T-cell (primary cell): ENCODE measurements around the gene SINHCAF. TPM values are rescaled to one million over a fixed set of nuclear protein-coding genes. Genes with fewer than 3 reads are reported as not detected.

Experiments used
- ATAC-seq, 4 experiments: fragments of 200-7000 bp in 3 of 4; fragments of 150-1000 bp in 1 of 4; cut with Tn5 transposase; replicated peaks in 1 of 4; 1 replicate in 3 of 4; 2 replicates in 1 of 4; pipeline ENCODE4 v1.10.0; 2021; ENCODE audit warnings: moderate library complexity in 3 of 4, mild to moderate bottlenecking in 2 of 4, moderate number of reproducible peaks in 1 of 4
- CTCF ChIA-PET, 2 donors: fragments of 300-600 bp; sonication (Branson Sonifier 250); formaldehyde crosslinking; loops; one replicate each; lab custom pipeline; 2022; ENCODE audit warnings: antibody characterized with exemption in 2 of 2; lab: Charles Lee
- POLR2A ChIA-PET, 2 donors: fragments of 300-600 bp; sonication (Branson Sonifier 250); formaldehyde crosslinking; loops; one replicate each; lab custom pipeline; 2022; ENCODE audit warnings: antibody characterized with exemption in 2 of 2; lab: Charles Lee
- DNase-seq, 35 experiments: peaks; one replicate each; pipeline versions ENCODE4 v3.0.0 to v3.0.0-alpha.2; 2013 to 2023
- H3K27ac ChIP-seq: one replicate; pipeline ENCODE4 v1.5.1; 2013; ENCODE audit warnings: low read length
- H3K27me3 ChIP-seq, 2 experiments: replicated peaks in 1 of 2; 1 replicate in 1 of 2; 2 replicates in 1 of 2; pipeline versions ENCODE4 v1.6.1 to v1.7.0; 2013; ENCODE audit warnings: low read length in 1 of 2, mixed read lengths in 1 of 2; ENCODE audit not compliant: control insufficient read depth in 2 of 2, insufficient read depth in 2 of 2; ENCODE audit errors: extremely low read depth in 1 of 2
- H3K36me3 ChIP-seq, 2 donors: 1 replicate in 1 of 2; 2 replicates in 1 of 2; pipeline versions ENCODE4 v1.6.1 to v1.7.0; 2013; ENCODE audit warnings: low read length in 1 of 2; ENCODE audit not compliant: control insufficient read depth in 2 of 2, insufficient read depth in 1 of 2; ENCODE audit errors: extremely low read depth in 1 of 2
- H3K4me1 ChIP-seq, 2 experiments: 1 replicate in 1 of 2; 2 replicates in 1 of 2; pipeline versions ENCODE4 v1.6.1 to v1.7.0; 2013; ENCODE audit warnings: low read length in 2 of 2, mixed read lengths in 1 of 2; ENCODE audit not compliant: insufficient read depth in 2 of 2, control insufficient read depth in 1 of 2; ENCODE audit errors: extremely low read depth in 1 of 2
- H3K4me3 ChIP-seq, 2 donors: 1 replicate in 1 of 2; 2 replicates in 1 of 2; pipeline versions ENCODE4 v1.5.1 to v1.7.0; 2013; ENCODE audit warnings: mild to moderate bottlenecking in 2 of 2, low read length in 1 of 2, moderate library complexity in 1 of 2; ENCODE audit not compliant: control insufficient read depth in 1 of 2; ENCODE audit errors: extremely low read depth in 1 of 2
- H3K9me3 ChIP-seq: 2 replicates; pipeline ENCODE4 v1.7.0; 2013
- H3K27ac Mint-ChIP-seq, 2 donors: one replicate each; pipeline ENCODE4 v1.8.0; 2020 to 2021; ENCODE audit warnings: mild to moderate bottlenecking in 2 of 2, mixed read lengths in 2 of 2
- H3K27me3 Mint-ChIP-seq, 2 donors: one replicate each; pipeline ENCODE4 v1.8.0; 2021 to 2022; ENCODE audit warnings: mixed read lengths in 2 of 2
- H3K36me3 Mint-ChIP-seq: one replicate; pipeline ENCODE4 v1.8.0; 2021; ENCODE audit warnings: mixed read lengths
- H3K4me1 Mint-ChIP-seq, 3 donors: one replicate each; pipeline ENCODE4 v1.8.0; 2020 to 2022; ENCODE audit warnings: mixed read lengths in 3 of 3, mild to moderate bottlenecking in 1 of 3
- H3K4me3 Mint-ChIP-seq, 3 donors: one replicate each; pipeline ENCODE4 v1.8.0; 2020 to 2022; ENCODE audit warnings: mild to moderate bottlenecking in 3 of 3, mixed read lengths in 3 of 3, moderate library complexity in 3 of 3
- H3K9me3 Mint-ChIP-seq, 3 donors: one replicate each; pipeline ENCODE4 v1.8.0; 2020 to 2022; ENCODE audit warnings: mixed read lengths in 3 of 3
- WGBS: methylation state at CpG from one replicate; pipeline ENCODE4 v1.1.5; 2013; ENCODE audit warnings: missing lambda C conversion rate; ENCODE audit not compliant: insufficient coverage; 5-methylcytosine and 5-hydroxymethylcytosine counted together
- total RNA-seq, 35 experiments: library from RNA in 6 of 35; stranded (reverse) in 6 of 35; fragments of 120-200 nt in 1 of 35; gene quantifications; one replicate each; pipeline versions ENCODE4 v1.2.1 to v1.2.4 and lab custom pipeline; 2013 to 2026

SINHCAF gene
- total RNA-seq, 5 donors from 2014 or later (not counting 1 experiment from before 2014, with no cell fraction given), result 70.3 to 93.2 (median 85.0) TPM

GRCh38 chr12:31298515-31298910 is 27.4 kb downstream of the SINHCAF start:
- Mint-ChIP-seq H3K9me3 (no peaks in the 10 kb centered on the region), H3K4me3 (no peak overlapping the region), H3K27me3 (no peaks in the 10 kb centered on the region), H3K27ac (peak overlapping the region in 1 of 2 donors; percentile 41), H3K36me3 (peaks cover 41% of the 10 kb centered on the region), H3K4me1 (peaks cover 19 to 38% (median 33%) of the 10 kb centered on the region in 3 donors)
- ATAC-seq, result no peak
- peaks cover 0 to 59% of the 10 kb centered on the region in 2 donors for H3K36me3 ChIP-seq
- no peak for DNase-seq
- no peak overlapping the region for H3K4me3 ChIP-seq
- no CpG with 5 or more reads among the region's 2 CpGs for WGBS
- POLR2A ChIA-PET, result interaction anchor here in 1 of 2 donors (0.7 kb wide), 1 partner anchor 17 kb away, joined by 3 read pairs; no protein-coding TSS in a partner anchor
- CTCF ChIA-PET, result interaction anchor here (1.0 to 1.8 kb wide), 2 partner anchors 22 to 27 kb away, joined by 4 to 5 read pairs; no protein-coding TSS in a partner anchor
- no peaks in the 10 kb centered on the region for H3K9me3 ChIP-seq
- H3K27ac ChIP-seq, result no peak overlapping the region
- H3K27me3 ChIP-seq, result no peaks in the 10 kb centered on the region
- peaks cover 0 to 2% of the 10 kb centered on the region in 2 experiments for H3K4me1 ChIP-seq

- H3K27ac ChIP-seq, result no peak overlapping the region
- ChIA-PET CTCF (interaction anchor here (1.0 to 1.8 kb wide), 2 partner anchors 23 to 26 kb away, joined by 4 to 5 read pairs; no protein-coding TSS in a partner anchor), POLR2A (interaction anchor here (0.7 to 1.0 kb wide), 2 partner anchors 14 to 18 kb away, joined by 3 to 6 read pairs; no protein-coding TSS in a partner anchor)
- Mint-ChIP-seq H3K36me3 (peaks cover 41% of the 10 kb centered on the region), H3K27ac (peak overlapping the region in 1 of 2 donors; percentile 16), H3K27me3 (no peaks in the 10 kb centered on the region), H3K4me3 (no peak overlapping the region), H3K9me3 (no peaks in the 10 kb centered on the region), H3K4me1 (peaks cover 13 to 34% (median 28%) of the 10 kb centered on the region in 3 donors)
- no peaks in the 10 kb centered on the region for H3K9me3 ChIP-seq
- no CpG with 5 or more reads among the region's 13 CpGs for WGBS
- ATAC-seq, result no peak
- no peak for DNase-seq
- H3K4me1 ChIP-seq, result peaks cover 0 to 2% of the 10 kb centered on the region in 2 experiments
- peaks cover 0 to 58% of the 10 kb centered on the region in 2 donors for H3K36me3 ChIP-seq
- no peaks in the 10 kb centered on the region for H3K27me3 ChIP-seq
- H3K4me3 ChIP-seq, result no peak overlapping the region
These were observed 28.1 kb downstream of the SINHCAF start for GRCh38 chr12:31297572-31298514.

- no peak for DNase-seq
- Histone ChIP-seq H3K4me1 (no peaks in the 10 kb centered on the region), H3K9me3 (no peaks in the 10 kb centered on the region), H3K36me3 (peaks cover 9 to 75% of the 10 kb centered on the region in 2 donors), H3K27me3 (no peaks in the 10 kb centered on the region), H3K27ac (no peak overlapping the region), H3K4me3 (no peak overlapping the region)
- Mint-ChIP-seq H3K4me3 (no peak overlapping the region), H3K27ac (no peak overlapping the region), H3K4me1 (peaks cover 2 to 6% (median 3%) of the 10 kb centered on the region in 3 donors), H3K36me3 (peaks cover 59% of the 10 kb centered on the region), H3K9me3 (no peaks in the 10 kb centered on the region), H3K27me3 (no peaks in the 10 kb centered on the region)
- ChIA-PET POLR2A (interaction anchor here in 1 of 2 donors (0.6 kb wide), 1 partner anchor 209 kb away, joined by 3 read pairs; no protein-coding TSS in a partner anchor), CTCF (interaction anchor here (0.9 to 1.0 kb wide), 2 partner anchors 18 to 74 kb away, joined by 3 read pairs; no protein-coding TSS in a partner anchor)
- no peak for ATAC-seq
- WGBS, result no CpG with 5 or more reads among the region's 2 CpGs
These were observed 36.5 kb downstream of the SINHCAF start for GRCh38 chr12:31289441-31289840.

- Histone ChIP-seq H3K4me3 (no peak overlapping the region), H3K4me1 (no peaks in the 10 kb centered on the region), H3K27ac (no peak overlapping the region), H3K9me3 (no peaks in the 10 kb centered on the region), H3K27me3 (no peaks in the 10 kb centered on the region), H3K36me3 (peaks cover 9 to 70% of the 10 kb centered on the region in 2 donors)
- ATAC-seq, result no peak
- H3K4me3 Mint-ChIP-seq, result no peak overlapping the region
- POLR2A ChIA-PET, result no interaction called here
- H3K4me1 Mint-ChIP-seq, result peaks cover 2 to 6% (median 3%) of the 10 kb centered on the region in 3 donors
- no peak for DNase-seq
- no peaks in the 10 kb centered on the region for H3K9me3 Mint-ChIP-seq
- WGBS, result no CpG with 5 or more reads among the region's 2 CpGs
- CTCF ChIA-PET, result no interaction called here
- peak overlapping the region; percentile 21 to 71 for H3K27ac Mint-ChIP-seq
- no peaks in the 10 kb centered on the region for H3K27me3 Mint-ChIP-seq
- peaks cover 61% of the 10 kb centered on the region for H3K36me3 Mint-ChIP-seq
These were observed 37.6 kb downstream of the SINHCAF start for GRCh38 chr12:31288381-31288780.

- no peak overlapping the region for H3K27ac Mint-ChIP-seq
- no peaks in the 10 kb centered on the region for H3K4me1 Mint-ChIP-seq
- H3K4me3 Mint-ChIP-seq, result no peak overlapping the region
- no peaks in the 10 kb centered on the region for H3K9me3 Mint-ChIP-seq
- ChIA-PET CTCF (interaction anchor here in 1 of 2 donors (0.6 kb wide), 1 partner anchor 8 kb away, joined by 3 read pairs; no protein-coding TSS in a partner anchor), POLR2A (no interaction called here)
- no peaks in the 10 kb centered on the region for H3K27me3 Mint-ChIP-seq
- DNase-seq (no peak), ATAC-seq (no peak)
- no peak overlapping the region for H3K27ac ChIP-seq
- peaks cover 43% of the 10 kb centered on the region for H3K36me3 Mint-ChIP-seq
- no peaks in the 10 kb centered on the region for H3K9me3 ChIP-seq
- H3K27me3 ChIP-seq, result no peaks in the 10 kb centered on the region
- H3K36me3 ChIP-seq, result peaks cover 2 to 35% of the 10 kb centered on the region in 2 donors
- H3K4me3 ChIP-seq, result no peak overlapping the region
- H3K4me1 ChIP-seq, result no peaks in the 10 kb centered on the region
These were observed 45.8 kb downstream of the SINHCAF start for GRCh38 chr12:31280183-31280582.

GRCh38 chr12:31279390-31279924 is 46.5 kb downstream of the SINHCAF start:
- CTCF ChIA-PET, result no interaction called here

More at GRCh38 chr12:31279390-31279924, 46.5 kb downstream of the SINHCAF start:
- ATAC-seq (no peak), DNase-seq (no peak)
- POLR2A ChIA-PET, result no interaction called here
- H3K27ac Mint-ChIP-seq, result no peak overlapping the region
- 93% methylated on average over 5 of the region's 8 CpGs for WGBS
- peaks cover 38% of the 10 kb centered on the region for H3K36me3 Mint-ChIP-seq
- Histone ChIP-seq H3K4me3 (no peak overlapping the region), H3K4me1 (no peaks in the 10 kb centered on the region), H3K9me3 (no peaks in the 10 kb centered on the region), H3K36me3 (peaks cover 2 to 34% of the 10 kb centered on the region in 2 donors), H3K27me3 (no peaks in the 10 kb centered on the region), H3K27ac (no peak overlapping the region)
- H3K27me3 Mint-ChIP-seq, result no peaks in the 10 kb centered on the region
- no peak overlapping the region for H3K4me3 Mint-ChIP-seq
- no peaks in the 10 kb centered on the region for H3K4me1 Mint-ChIP-seq
- H3K9me3 Mint-ChIP-seq, result no peaks in the 10 kb centered on the region
